Measurements from ENCODE around the gene NEAT1. TPM values are rescaled to one million over a fixed set of nuclear protein-coding genes. Genes with fewer than 3 reads are reported as not detected.

The NEAT1 gene
- total and polyA plus RNA-seq, 2 of the 8 experiments (the other 6 are each of a cell fraction or from before 2014, with no cell fraction given) = 2.4 to 10.7 TPM

- no peak for TF ChIP-seq CHD7 (IDR thresholded peaks at IDR 0.05; ENCODE audit: insufficient replicate concordance, low read length)
- TF ChIP-seq POU5F1 (IDR thresholded peaks at IDR 0.05; ENCODE audit: low read depth, low read length) = no peak
- TF ChIP-seq SP4 (IDR thresholded peaks at IDR 0.05; ENCODE audit: low read length) = no peak
- TF ChIP-seq SIRT6 (IDR thresholded peaks at IDR 0.05; ENCODE audit: low read length) = no peak
Measured at GRCh38 chr11:65379698-65380459, 42.7 kb upstream of the NEAT1 start (continued).

All from H1 (cell line).